NB4 (cell line): ENCODE measurements around the gene TBCCD1.

ENCODE experiments used
- DNase-seq: peaks from one replicate; pipeline ENCODE4 v3.0.0; 2010; ENCODE audit warnings: low read depth
- H3K4me3 ChIP-seq: one replicate; pipeline ENCODE4 v1.5.1; 2011; ENCODE audit warnings: mild to moderate bottlenecking, low read depth, low read length, moderate library complexity
- MAX ChIP-seq: IDR thresholded peaks from 2 replicates; pipeline ENCODE4 v1.6.1; 2011; ENCODE audit warnings: low read depth, low read length
- MYC ChIP-seq: IDR thresholded peaks from 2 replicates; pipeline ENCODE4 v1.6.1; 2011; ENCODE audit warnings: low read depth, low read length
- POLR2A ChIP-seq: IDR thresholded peaks from 2 replicates; pipeline ENCODE4 v1.6.1; 2011; ENCODE audit warnings: mild to moderate bottlenecking; ENCODE audit not compliant: insufficient read length; ENCODE audit errors: extremely low read depth
- TF ChIP-seq, protein P1 (sequence below): IDR thresholded peaks from one replicate; pipeline ENCODE4 v1.5.1; 2012; ENCODE audit warnings: low read depth, low read length

Gene TBCCD1

GRCh38 chr3:186551387-186551786, 15.8 kb downstream of the TBCCD1 start:
- TF ChIP-seq POLR2A (no peak), MAX (no peak), MYC (no peak)
- TF ChIP-seq, protein P1, sequence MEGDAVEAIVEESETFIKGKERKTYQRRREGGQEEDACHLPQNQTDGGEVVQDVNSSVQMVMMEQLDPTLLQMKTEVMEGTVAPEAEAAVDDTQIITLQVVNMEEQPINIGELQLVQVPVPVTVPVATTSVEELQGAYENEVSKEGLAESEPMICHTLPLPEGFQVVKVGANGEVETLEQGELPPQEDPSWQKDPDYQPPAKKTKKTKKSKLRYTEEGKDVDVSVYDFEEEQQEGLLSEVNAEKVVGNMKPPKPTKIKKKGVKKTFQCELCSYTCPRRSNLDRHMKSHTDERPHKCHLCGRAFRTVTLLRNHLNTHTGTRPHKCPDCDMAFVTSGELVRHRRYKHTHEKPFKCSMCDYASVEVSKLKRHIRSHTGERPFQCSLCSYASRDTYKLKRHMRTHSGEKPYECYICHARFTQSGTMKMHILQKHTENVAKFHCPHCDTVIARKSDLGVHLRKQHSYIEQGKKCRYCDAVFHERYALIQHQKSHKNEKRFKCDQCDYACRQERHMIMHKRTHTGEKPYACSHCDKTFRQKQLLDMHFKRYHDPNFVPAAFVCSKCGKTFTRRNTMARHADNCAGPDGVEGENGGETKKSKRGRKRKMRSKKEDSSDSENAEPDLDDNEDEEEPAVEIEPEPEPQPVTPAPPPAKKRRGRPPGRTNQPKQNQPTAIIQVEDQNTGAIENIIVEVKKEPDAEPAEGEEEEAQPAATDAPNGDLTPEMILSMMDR, result no peak
- no peak for DNase-seq
- H3K4me3 ChIP-seq, result no peak overlapping the region

- H3K4me3 ChIP-seq, result no peak overlapping the region
- TF ChIP-seq, protein P1, result no peak
- TF ChIP-seq MAX, result no peak
- no peak for TF ChIP-seq POLR2A
- no peak for TF ChIP-seq MYC
- DNase-seq, result no peak
These were observed 17.6 kb downstream of the TBCCD1 start for GRCh38 chr3:186549497-186549896.

- no peak for TF ChIP-seq MAX
- TF ChIP-seq, protein P1, result no peak
- TF ChIP-seq POLR2A, result no peak
- no peak for DNase-seq
- H3K4me3 ChIP-seq, result no peak within 1 kb of the TSS
These were observed 22.9 kb downstream of the TBCCD1 start, which contains the start of gene CRYGS for GRCh38 chr3:186544281-186544680. Gene CRYGS (minus strand): TSS chr3:186544380. CDS start chr3:186544326, 54 bp downstream.

DNA sequence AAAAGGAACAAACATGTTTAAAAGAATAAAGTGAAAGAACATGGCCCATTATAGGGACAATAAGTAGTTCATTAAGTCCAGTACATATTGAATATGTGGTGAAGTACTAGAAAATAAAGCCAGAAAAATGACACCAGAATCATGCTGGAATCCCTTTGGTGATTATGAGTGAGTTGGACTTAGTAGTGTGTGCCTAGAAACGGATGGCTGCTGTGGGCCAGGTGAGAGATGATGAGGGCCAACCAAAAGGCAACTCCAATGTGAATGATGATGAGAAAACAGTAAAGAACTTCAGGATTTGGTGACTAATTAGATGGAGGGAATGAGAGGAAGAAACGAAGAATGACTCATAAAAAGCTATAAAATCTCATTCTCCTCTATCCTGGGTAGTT, 26.3 kb downstream of the TBCCD1 start:
- no peak overlapping the region for H3K4me3 ChIP-seq
- no peak for DNase-seq
- TF ChIP-seq, protein P1, result no peak
- no peak for TF ChIP-seq MYC
- no peak for TF ChIP-seq MAX
- TF ChIP-seq POLR2A, result no peak

GRCh38 chr3:186540221-186540834, 26.8 kb downstream of the TBCCD1 start:
- no peak for TF ChIP-seq POLR2A
- peak; percentile 64; the same call in 1 of the 2 replicates for TF ChIP-seq MAX
- TF ChIP-seq, protein P1, result peak; percentile 34
- 0 out of 2 replicates have a peak, but pooled peaks have one; percentile 34 for TF ChIP-seq MYC
- DNase-seq, result peak; percentile 79
- no peak overlapping the region for H3K4me3 ChIP-seq
